GM23338 (cell line): Measurements from ENCODE around the gene C10orf90. TPM values are rescaled to one million over a fixed set of nuclear protein-coding genes. Genes with fewer than 3 reads are reported as not detected.

Experiments used
- ATAC-seq: fragments of 200-7000 bp; cut with Tn5 transposase; 3 replicates; pipeline ENCODE4 v1.9.1; 2020
- DNase-seq: peaks from one replicate; pipeline ENCODE4 v3.0.0-alpha.2; 2015; ENCODE audit warnings: low spot score
- H2AFZ ChIP-seq: fragments of 200-600 bp; sonication (generic); 2 replicates; pipeline ENCODE4 v1.8.0; 2016; ENCODE audit warnings: antibody characterized with exemption, mild to moderate bottlenecking, moderate library complexity
- H3F3A ChIP-seq: fragments of 200-600 bp; sonication (generic); replicated peaks from 2 replicates; pipeline ENCODE4 v1.8.0; 2017; ENCODE audit warnings: antibody characterized with exemption, mixed run types, low read depth
- H3K27ac ChIP-seq: fragments of 200-600 bp; sonication (generic); 2 replicates; pipeline ENCODE4 v1.6.1; 2016; ENCODE audit warnings: low read depth
- H3K27me3 ChIP-seq: fragments of 200-600 bp; sonication (generic); 2 replicates; pipeline ENCODE4 v1.8.0; 2016; ENCODE audit warnings: mild to moderate bottlenecking, mixed run types, moderate library complexity; ENCODE audit not compliant: insufficient read depth
- H3K36me3 ChIP-seq: fragments of 200-600 bp; sonication (generic); 2 replicates; pipeline ENCODE4 v1.8.0; 2016; ENCODE audit warnings: mild to moderate bottlenecking; ENCODE audit not compliant: insufficient read depth
- H3K4me1 ChIP-seq: fragments of 200-600 bp; sonication (generic); 2 replicates; pipeline ENCODE4 v1.8.0; 2016; ENCODE audit warnings: mild to moderate bottlenecking, moderate library complexity; ENCODE audit not compliant: insufficient read depth
- H3K4me2 ChIP-seq: fragments of 200-600 bp; sonication (generic); 2 replicates; pipeline ENCODE4 v1.7.1; 2017; ENCODE audit warnings: mixed run types
- H3K4me3 ChIP-seq: fragments of 200-600 bp; sonication (generic); 2 replicates; pipeline ENCODE4 v1.6.1; 2016; ENCODE audit warnings: mixed run types
- H3K79me2 ChIP-seq: fragments of 200-600 bp; sonication (generic); replicated peaks from 2 replicates; pipeline ENCODE4 v1.8.0; 2017; ENCODE audit warnings: mild to moderate bottlenecking; ENCODE audit not compliant: insufficient read depth
- H3K9me2 ChIP-seq: fragments of 200-600 bp; sonication (generic); 2 replicates; pipeline ENCODE4 v1.8.0; 2017; ENCODE audit not compliant: insufficient read depth
- H4K20me1 ChIP-seq: fragments of 200-600 bp; sonication (generic); replicated peaks from 2 replicates; pipeline ENCODE4 v1.8.0; 2017; ENCODE audit warnings: mild to moderate bottlenecking; ENCODE audit not compliant: insufficient read depth
- H3K27ac Mint-ChIP-seq: 2 replicates; pipeline ENCODE4 v1.8.0; 2020; ENCODE audit warnings: inconsistent platforms, mild to moderate bottlenecking, moderate library complexity, mixed read lengths
- H3K27me3 Mint-ChIP-seq: 3 replicates; pipeline ENCODE4 v1.8.0; 2022; ENCODE audit warnings: low read depth, mild to moderate bottlenecking, moderate library complexity, mixed read lengths, inconsistent platforms; ENCODE audit not compliant: insufficient read depth, poor library complexity
- H3K36me3 Mint-ChIP-seq: 3 replicates; pipeline ENCODE4 v1.8.0; 2021; ENCODE audit warnings: low read depth, mild to moderate bottlenecking, inconsistent platforms, moderate library complexity, mixed read lengths
- H3K4me1 Mint-ChIP-seq: 3 replicates; pipeline ENCODE4 v1.8.0; 2020; ENCODE audit warnings: mild to moderate bottlenecking, inconsistent platforms, mixed read lengths
- H3K4me3 Mint-ChIP-seq: 3 replicates; pipeline ENCODE4 v1.8.0; 2021; ENCODE audit warnings: moderate library complexity, mild to moderate bottlenecking, inconsistent platforms, mixed read lengths
- H3K9me3 Mint-ChIP-seq: 3 replicates; pipeline ENCODE4 v1.8.0; 2020; ENCODE audit warnings: moderate library complexity, mild to moderate bottlenecking, inconsistent platforms, mixed read lengths
- CREB1 ChIP-seq: fragments of 250-450 bp; sonication (Bioruptor Pico); IDR thresholded peaks from 2 replicates; pipeline ENCODE4 v1.5.0; 2020; ENCODE audit warnings: low read depth, mild to moderate bottlenecking, moderate library complexity
- EZH2 ChIP-seq: fragments of 200-600 bp; sonication (generic); IDR thresholded peaks from one replicate; pipeline ENCODE4 v1.8.0; 2017; ENCODE audit warnings: antibody characterized with exemption, mild to moderate bottlenecking, low read depth; ENCODE audit not compliant: unreplicated experiment
- EZH2phosphoT487 ChIP-seq: fragments of 200-600 bp; sonication (generic); IDR thresholded peaks from one replicate; pipeline ENCODE4 v1.8.1; 2018; ENCODE audit warnings: antibody characterized with exemption; ENCODE audit not compliant: unreplicated experiment
- JUNB ChIP-seq: IDR thresholded peaks from one replicate; pipeline ENCODE4 v1.6.1; 2016; ENCODE audit warnings: antibody characterized with exemption; ENCODE audit not compliant: unreplicated experiment
- NANOG ChIP-seq: IDR thresholded peaks from 2 replicates; pipeline ENCODE4 v1.6.1; 2016; ENCODE audit warnings: antibody characterized with exemption, borderline replicate concordance
- POLR2AphosphoS5 ChIP-seq: IDR thresholded peaks from 2 replicates; pipeline ENCODE4 v1.6.1; 2016; ENCODE audit warnings: antibody characterized with exemption, low read depth
- STAT1 ChIP-seq: IDR thresholded peaks from one replicate; pipeline ENCODE4 v1.6.1; 2016; ENCODE audit warnings: antibody characterized with exemption; ENCODE audit not compliant: unreplicated experiment
- ZNF114 ChIP-seq: fragments of 250-450 bp; sonication (Bioruptor Pico); IDR thresholded peaks from 2 replicates; pipeline ENCODE4 v1.5.0; 2020; ENCODE audit warnings: mild to moderate bottlenecking, moderate library complexity
- ZNF331 ChIP-seq: fragments of 250-450 bp; sonication (Bioruptor Pico); IDR thresholded peaks from 2 replicates; pipeline ENCODE4 v1.5.0; 2020; ENCODE audit warnings: low read depth, mild to moderate bottlenecking, moderate library complexity
- polyA plus RNA-seq: library from polyadenylated mRNA; unstranded; fragments of >200 nt; fragmentation: Nextera tagmentation; extraction: Ambion mirVana; gene quantifications from 2 replicates; pipeline ENCODE4 v1.2.1, GENCODE V29; 2016
- total RNA-seq: library from RNA; depleted of rRNA; stranded (reverse); fragments of >200 nt; shearing (Covaris generic); gene quantifications from 2 replicates; pipeline ENCODE4 v1.2.3, GENCODE V29; 2014
- TF ChIP-seq, protein P1 (sequence below): fragments of 250-450 bp; sonication (Bioruptor Pico); IDR thresholded peaks from 2 replicates; pipeline ENCODE4 v1.5.0; 2020; ENCODE audit warnings: mild to moderate bottlenecking, moderate library complexity
- TF ChIP-seq, protein P2 (sequence below): IDR thresholded peaks from 2 replicates; pipeline ENCODE4 v1.6.1; 2016; ENCODE audit warnings: antibody characterized with exemption
- TF ChIP-seq, protein P3 (sequence below): IDR thresholded peaks from one replicate; pipeline ENCODE4 v1.6.1; 2018; ENCODE audit warnings: antibody characterized with exemption; ENCODE audit not compliant: unreplicated experiment
- TF ChIP-seq, protein P4 (sequence below), 2 experiments: fragments of 200-600 bp in 1 of 2; sonication (generic) in 1 of 2; conservative IDR thresholded peaks; 2 replicates each; pipeline versions ENCODE4 v1.5.1 to v1.6.1; 2016 to 2017; ENCODE audit warnings: antibody characterized with exemption in 2 of 2, low read depth in 2 of 2, mild to moderate bottlenecking in 2 of 2, moderate library complexity in 1 of 2

C10orf90 gene
- total and polyA plus RNA-seq, 2 experiments from 2014 or later = 0.76 to 0.97 TPM

DNA sequence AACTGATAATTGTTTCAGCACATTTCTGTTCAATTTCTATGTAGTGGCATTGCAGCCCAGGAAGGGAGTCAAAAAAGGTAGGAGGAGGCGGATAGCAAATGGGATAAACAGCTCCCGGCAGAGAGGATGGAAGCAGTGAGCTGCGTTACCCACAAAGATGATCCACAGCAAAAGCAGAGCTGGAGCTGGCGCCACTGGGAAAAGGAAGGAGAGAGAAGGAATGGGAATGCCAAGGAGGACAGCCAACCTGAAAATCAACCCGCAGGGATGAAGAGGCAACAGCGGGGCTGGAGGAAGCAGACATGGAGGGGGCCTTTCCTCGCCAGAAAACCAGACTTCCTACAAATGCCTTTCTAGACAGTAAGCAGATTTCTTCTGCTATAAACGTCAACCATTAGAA lies 199.5 kb downstream of the C10orf90 start:
- TF ChIP-seq, protein P1, sequence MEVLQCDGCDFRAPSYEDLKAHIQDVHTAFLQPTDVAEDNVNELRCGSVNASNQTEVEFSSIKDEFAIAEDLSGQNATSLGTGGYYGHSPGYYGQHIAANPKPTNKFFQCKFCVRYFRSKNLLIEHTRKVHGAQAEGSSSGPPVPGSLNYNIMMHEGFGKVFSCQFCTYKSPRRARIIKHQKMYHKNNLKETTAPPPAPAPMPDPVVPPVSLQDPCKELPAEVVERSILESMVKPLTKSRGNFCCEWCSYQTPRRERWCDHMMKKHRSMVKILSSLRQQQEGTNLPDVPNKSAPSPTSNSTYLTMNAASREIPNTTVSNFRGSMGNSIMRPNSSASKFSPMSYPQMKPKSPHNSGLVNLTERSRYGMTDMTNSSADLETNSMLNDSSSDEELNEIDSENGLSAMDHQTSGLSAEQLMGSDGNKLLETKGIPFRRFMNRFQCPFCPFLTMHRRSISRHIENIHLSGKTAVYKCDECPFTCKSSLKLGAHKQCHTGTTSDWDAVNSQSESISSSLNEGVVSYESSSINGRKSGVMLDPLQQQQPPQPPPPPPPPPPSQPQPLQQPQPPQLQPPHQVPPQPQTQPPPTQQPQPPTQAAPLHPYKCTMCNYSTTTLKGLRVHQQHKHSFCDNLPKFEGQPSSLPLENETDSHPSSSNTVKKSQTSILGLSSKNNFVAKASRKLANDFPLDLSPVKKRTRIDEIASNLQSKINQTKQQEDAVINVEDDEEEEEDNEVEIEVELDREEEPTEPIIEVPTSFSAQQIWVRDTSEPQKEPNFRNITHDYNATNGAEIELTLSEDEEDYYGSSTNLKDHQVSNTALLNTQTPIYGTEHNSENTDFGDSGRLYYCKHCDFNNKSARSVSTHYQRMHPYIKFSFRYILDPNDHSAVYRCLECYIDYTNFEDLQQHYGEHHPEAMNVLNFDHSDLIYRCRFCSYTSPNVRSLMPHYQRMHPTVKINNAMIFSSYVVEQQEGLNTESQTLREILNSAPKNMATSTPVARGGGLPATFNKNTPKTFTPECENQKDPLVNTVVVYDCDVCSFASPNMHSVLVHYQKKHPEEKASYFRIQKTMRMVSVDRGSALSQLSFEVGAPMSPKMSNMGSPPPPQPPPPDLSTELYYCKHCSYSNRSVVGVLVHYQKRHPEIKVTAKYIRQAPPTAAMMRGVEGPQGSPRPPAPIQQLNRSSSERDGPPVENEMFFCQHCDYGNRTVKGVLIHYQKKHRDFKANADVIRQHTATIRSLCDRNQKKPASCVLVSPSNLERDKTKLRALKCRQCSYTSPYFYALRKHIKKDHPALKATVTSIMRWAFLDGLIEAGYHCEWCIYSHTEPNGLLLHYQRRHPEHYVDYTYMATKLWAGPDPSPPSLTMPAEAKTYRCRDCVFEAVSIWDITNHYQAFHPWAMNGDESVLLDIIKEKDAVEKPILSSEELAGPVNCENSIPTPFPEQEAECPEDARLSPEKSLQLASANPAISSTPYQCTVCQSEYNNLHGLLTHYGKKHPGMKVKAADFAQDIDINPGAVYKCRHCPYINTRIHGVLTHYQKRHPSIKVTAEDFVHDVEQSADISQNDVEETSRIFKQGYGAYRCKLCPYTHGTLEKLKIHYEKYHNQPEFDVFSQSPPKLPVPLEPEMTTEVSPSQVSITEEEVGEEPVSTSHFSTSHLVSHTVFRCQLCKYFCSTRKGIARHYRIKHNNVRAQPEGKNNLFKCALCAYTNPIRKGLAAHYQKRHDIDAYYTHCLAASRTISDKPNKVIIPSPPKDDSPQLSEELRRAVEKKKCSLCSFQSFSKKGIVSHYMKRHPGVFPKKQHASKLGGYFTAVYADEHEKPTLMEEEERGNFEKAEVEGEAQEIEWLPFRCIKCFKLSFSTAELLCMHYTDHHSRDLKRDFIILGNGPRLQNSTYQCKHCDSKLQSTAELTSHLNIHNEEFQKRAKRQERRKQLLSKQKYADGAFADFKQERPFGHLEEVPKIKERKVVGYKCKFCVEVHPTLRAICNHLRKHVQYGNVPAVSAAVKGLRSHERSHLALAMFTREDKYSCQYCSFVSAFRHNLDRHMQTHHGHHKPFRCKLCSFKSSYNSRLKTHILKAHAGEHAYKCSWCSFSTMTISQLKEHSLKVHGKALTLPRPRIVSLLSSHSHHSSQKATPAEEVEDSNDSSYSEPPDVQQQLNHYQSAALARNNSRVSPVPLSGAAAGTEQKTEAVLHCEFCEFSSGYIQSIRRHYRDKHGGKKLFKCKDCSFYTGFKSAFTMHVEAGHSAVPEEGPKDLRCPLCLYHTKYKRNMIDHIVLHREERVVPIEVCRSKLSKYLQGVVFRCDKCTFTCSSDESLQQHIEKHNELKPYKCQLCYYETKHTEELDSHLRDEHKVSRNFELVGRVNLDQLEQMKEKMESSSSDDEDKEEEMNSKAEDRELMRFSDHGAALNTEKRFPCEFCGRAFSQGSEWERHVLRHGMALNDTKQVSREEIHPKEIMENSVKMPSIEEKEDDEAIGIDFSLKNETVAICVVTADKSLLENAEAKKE (CRISPR knock-in tag) = no peak
- TF ChIP-seq STAT1 = no peak
- TF ChIP-seq, protein P2, sequence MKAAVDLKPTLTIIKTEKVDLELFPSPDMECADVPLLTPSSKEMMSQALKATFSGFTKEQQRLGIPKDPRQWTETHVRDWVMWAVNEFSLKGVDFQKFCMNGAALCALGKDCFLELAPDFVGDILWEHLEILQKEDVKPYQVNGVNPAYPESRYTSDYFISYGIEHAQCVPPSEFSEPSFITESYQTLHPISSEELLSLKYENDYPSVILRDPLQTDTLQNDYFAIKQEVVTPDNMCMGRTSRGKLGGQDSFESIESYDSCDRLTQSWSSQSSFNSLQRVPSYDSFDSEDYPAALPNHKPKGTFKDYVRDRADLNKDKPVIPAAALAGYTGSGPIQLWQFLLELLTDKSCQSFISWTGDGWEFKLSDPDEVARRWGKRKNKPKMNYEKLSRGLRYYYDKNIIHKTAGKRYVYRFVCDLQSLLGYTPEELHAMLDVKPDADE = no peak
- no peak for TF ChIP-seq EZH2
- TF ChIP-seq, protein P3, sequence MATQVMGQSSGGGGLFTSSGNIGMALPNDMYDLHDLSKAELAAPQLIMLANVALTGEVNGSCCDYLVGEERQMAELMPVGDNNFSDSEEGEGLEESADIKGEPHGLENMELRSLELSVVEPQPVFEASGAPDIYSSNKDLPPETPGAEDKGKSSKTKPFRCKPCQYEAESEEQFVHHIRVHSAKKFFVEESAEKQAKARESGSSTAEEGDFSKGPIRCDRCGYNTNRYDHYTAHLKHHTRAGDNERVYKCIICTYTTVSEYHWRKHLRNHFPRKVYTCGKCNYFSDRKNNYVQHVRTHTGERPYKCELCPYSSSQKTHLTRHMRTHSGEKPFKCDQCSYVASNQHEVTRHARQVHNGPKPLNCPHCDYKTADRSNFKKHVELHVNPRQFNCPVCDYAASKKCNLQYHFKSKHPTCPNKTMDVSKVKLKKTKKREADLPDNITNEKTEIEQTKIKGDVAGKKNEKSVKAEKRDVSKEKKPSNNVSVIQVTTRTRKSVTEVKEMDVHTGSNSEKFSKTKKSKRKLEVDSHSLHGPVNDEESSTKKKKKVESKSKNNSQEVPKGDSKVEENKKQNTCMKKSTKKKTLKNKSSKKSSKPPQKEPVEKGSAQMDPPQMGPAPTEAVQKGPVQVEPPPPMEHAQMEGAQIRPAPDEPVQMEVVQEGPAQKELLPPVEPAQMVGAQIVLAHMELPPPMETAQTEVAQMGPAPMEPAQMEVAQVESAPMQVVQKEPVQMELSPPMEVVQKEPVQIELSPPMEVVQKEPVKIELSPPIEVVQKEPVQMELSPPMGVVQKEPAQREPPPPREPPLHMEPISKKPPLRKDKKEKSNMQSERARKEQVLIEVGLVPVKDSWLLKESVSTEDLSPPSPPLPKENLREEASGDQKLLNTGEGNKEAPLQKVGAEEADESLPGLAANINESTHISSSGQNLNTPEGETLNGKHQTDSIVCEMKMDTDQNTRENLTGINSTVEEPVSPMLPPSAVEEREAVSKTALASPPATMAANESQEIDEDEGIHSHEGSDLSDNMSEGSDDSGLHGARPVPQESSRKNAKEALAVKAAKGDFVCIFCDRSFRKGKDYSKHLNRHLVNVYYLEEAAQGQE = no peak
- no peak for TF ChIP-seq ZNF114
- TF ChIP-seq ZNF331 (CRISPR knock-in tag) = no peak
- no peak for TF ChIP-seq JUNB
- no peak for TF ChIP-seq EZH2phosphoT487
- TF ChIP-seq CREB1 (CRISPR knock-in tag) = no peak
- no peak for TF ChIP-seq POLR2AphosphoS5
- TF ChIP-seq NANOG = no peak
- TF ChIP-seq, protein P4, sequence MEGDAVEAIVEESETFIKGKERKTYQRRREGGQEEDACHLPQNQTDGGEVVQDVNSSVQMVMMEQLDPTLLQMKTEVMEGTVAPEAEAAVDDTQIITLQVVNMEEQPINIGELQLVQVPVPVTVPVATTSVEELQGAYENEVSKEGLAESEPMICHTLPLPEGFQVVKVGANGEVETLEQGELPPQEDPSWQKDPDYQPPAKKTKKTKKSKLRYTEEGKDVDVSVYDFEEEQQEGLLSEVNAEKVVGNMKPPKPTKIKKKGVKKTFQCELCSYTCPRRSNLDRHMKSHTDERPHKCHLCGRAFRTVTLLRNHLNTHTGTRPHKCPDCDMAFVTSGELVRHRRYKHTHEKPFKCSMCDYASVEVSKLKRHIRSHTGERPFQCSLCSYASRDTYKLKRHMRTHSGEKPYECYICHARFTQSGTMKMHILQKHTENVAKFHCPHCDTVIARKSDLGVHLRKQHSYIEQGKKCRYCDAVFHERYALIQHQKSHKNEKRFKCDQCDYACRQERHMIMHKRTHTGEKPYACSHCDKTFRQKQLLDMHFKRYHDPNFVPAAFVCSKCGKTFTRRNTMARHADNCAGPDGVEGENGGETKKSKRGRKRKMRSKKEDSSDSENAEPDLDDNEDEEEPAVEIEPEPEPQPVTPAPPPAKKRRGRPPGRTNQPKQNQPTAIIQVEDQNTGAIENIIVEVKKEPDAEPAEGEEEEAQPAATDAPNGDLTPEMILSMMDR (conservative IDR thresholded peaks at IDR 0.05; ENCODE audit: low read depth in 2 of 2) = no peak
- Histone ChIP-seq H3F3A (no peaks in the 10 kb centered on the region), H3K36me3 (no peaks in the 10 kb centered on the region), H3K4me2 (no peak overlapping the region), H3K79me2 (no peaks in the 10 kb centered on the region), H3K9me2 (peaks cover 14% of the 10 kb centered on the region; the same call in 1 of the 2 replicates), H3K4me1 (peaks cover 8% of the 10 kb centered on the region; the same call in 1 of the 2 replicates), H3K27ac (no peak overlapping the region), H3K4me3 (no peak overlapping the region), H4K20me1 (no peaks in the 10 kb centered on the region), H2AFZ (no peak overlapping the region), H3K27me3 (no peaks in the 10 kb centered on the region)
- Mint-ChIP-seq H3K9me3 (no peaks in the 10 kb centered on the region), H3K27ac (no peak overlapping the region), H3K4me1 (peaks cover 12% of the 10 kb centered on the region), H3K36me3 (no peaks in the 10 kb centered on the region), H3K4me3 (no peak overlapping the region), H3K27me3 (no peaks in the 10 kb centered on the region)
- DNase-seq (no peak), ATAC-seq (no peak)
